RWPE2 (cell line): ENCODE measurements around the gene CDH1.

Experiments
- ATAC-seq: fragments of 200-7000 bp; cut with Tn5 transposase; 3 replicates; pipeline ENCODE4 v1.9.1; 2021; ENCODE audit warnings: low read depth
- DNase-seq: peaks from one replicate; pipeline ENCODE4 v3.0.0-alpha.2; 2020; ENCODE audit warnings: low spot score
- H3K27ac ChIP-seq: fragments of 450-650 bp; 2 replicates; pipeline ENCODE4 v1.5.1; 2017; ENCODE audit warnings: mild to moderate bottlenecking; ENCODE audit not compliant: poor library complexity, severe bottlenecking
- H3K27me3 ChIP-seq: fragments of 250-450 bp; sonication (Bioruptor Pico); 2 replicates; pipeline ENCODE4 v1.5.1; 2021; ENCODE audit warnings: mild to moderate bottlenecking, moderate library complexity; ENCODE audit not compliant: insufficient read depth, poor library complexity, severe bottlenecking
- H3K36me3 ChIP-seq: fragments of 250-450 bp; sonication (Bioruptor Pico); 2 replicates; pipeline ENCODE4 v1.5.1; 2020; ENCODE audit warnings: low read depth, mild to moderate bottlenecking, moderate library complexity
- H3K4me1 ChIP-seq: fragments of 250-450 bp; sonication (Bioruptor Pico); 2 replicates; pipeline ENCODE4 v1.5.1; 2021; ENCODE audit warnings: mild to moderate bottlenecking, moderate library complexity; ENCODE audit not compliant: insufficient read depth, poor library complexity, severe bottlenecking
- H3K4me3 ChIP-seq: fragments of 250-450 bp; sonication (Bioruptor Pico); 2 replicates; pipeline ENCODE4 v1.5.1; 2021; ENCODE audit warnings: mild to moderate bottlenecking, moderate library complexity; ENCODE audit not compliant: severe bottlenecking
- H3K9me3 ChIP-seq: fragments of 250-450 bp; sonication (Bioruptor Pico); 2 replicates; pipeline ENCODE4 v1.5.1; 2021; ENCODE audit warnings: mild to moderate bottlenecking, moderate library complexity; ENCODE audit not compliant: severe bottlenecking
- CTCF ChIP-seq: fragments of 450-650 bp; IDR thresholded peaks from one replicate; pipeline ENCODE4 v1.5.1; 2017; ENCODE audit warnings: mild to moderate bottlenecking, moderate library complexity; ENCODE audit not compliant: poor library complexity, severe bottlenecking

The CDH1 gene

GRCh38 chr16:68737046-68737729, at the start of gene CDH1:
CDH1 (plus strand) TSS chr16:68737292; CDS start chr16:68737416, 124 bp downstream.
- H3K4me1 ChIP-seq: peaks cover 37% of the 10 kb centered on the region
- DNase-seq (peak; percentile 98), ATAC-seq (peak; percentile 84)
- H3K27ac ChIP-seq: peak within 1 kb of the TSS; percentile 86
- TF ChIP-seq CTCF: no peak
- peak within 1 kb of the TSS; percentile 47 for H3K4me3 ChIP-seq
- peaks cover 26% of the 10 kb centered on the region for H3K36me3 ChIP-seq
- no peaks in the 10 kb centered on the region for H3K9me3 ChIP-seq
- no peaks in the 10 kb centered on the region for H3K27me3 ChIP-seq

- peaks cover 100% of the 10 kb centered on the region for H3K36me3 ChIP-seq
- H3K4me1 ChIP-seq: no peaks in the 10 kb centered on the region
- H3K27me3 ChIP-seq: no peaks in the 10 kb centered on the region
- H3K27ac ChIP-seq: no peak overlapping the region
- peak; percentile 37; the same call in 1 of the 3 replicates for ATAC-seq
- TF ChIP-seq CTCF: no peak
- H3K4me3 ChIP-seq: no peak overlapping the region
- no peak for DNase-seq
- no peaks in the 10 kb centered on the region for H3K9me3 ChIP-seq
Observed at GRCh38 chr16:68689921-68690320, 47.2 kb upstream of the CDH1 start.

GRCh38 chr16:68695575-68695974, 41.5 kb upstream of the CDH1 start:
- Histone ChIP-seq H3K9me3 (no peaks in the 10 kb centered on the region), H3K27me3 (no peaks in the 10 kb centered on the region), H3K27ac (no peak overlapping the region), H3K4me1 (peaks cover 5% of the 10 kb centered on the region), H3K4me3 (no peak overlapping the region), H3K36me3 (peaks cover 90% of the 10 kb centered on the region)
- ATAC-seq: no peak
- TF ChIP-seq CTCF: no peak
- DNase-seq: no peak

- Histone ChIP-seq H3K27me3 (no peaks in the 10 kb centered on the region), H3K4me3 (no peak overlapping the region), H3K36me3 (peaks cover 81% of the 10 kb centered on the region), H3K9me3 (no peaks in the 10 kb centered on the region), H3K27ac (no peak overlapping the region), H3K4me1 (peaks cover 5% of the 10 kb centered on the region)
- ATAC-seq (no peak), DNase-seq (no peak)
- TF ChIP-seq CTCF: no peak
Observed at GRCh38 chr16:68696514-68696913, 40.6 kb upstream of the CDH1 start.

- H3K9me3 ChIP-seq: no peaks in the 10 kb centered on the region
- DNase-seq (no peak), ATAC-seq (no peak)
- H3K4me3 ChIP-seq: no peak overlapping the region
- H3K4me1 ChIP-seq: peaks cover 5% of the 10 kb centered on the region
- no peaks in the 10 kb centered on the region for H3K27me3 ChIP-seq
- no peak for TF ChIP-seq CTCF
- H3K36me3 ChIP-seq: peaks cover 65% of the 10 kb centered on the region
- H3K27ac ChIP-seq: peak overlapping the region; percentile 9
Observed at GRCh38 chr16:68698091-68698490, 39.0 kb upstream of the CDH1 start.
